Hepatocyte (in vitro differentiated cells): ENCODE data around the gene AKT2.

ENCODE experiments used
- EZH2 ChIP-seq: fragments of 200-600 bp; sonication (generic); IDR thresholded peaks from 2 replicates; pipeline ENCODE4 v1.6.1; 2016; ENCODE audit warnings: antibody characterized with exemption, mild to moderate bottlenecking, borderline replicate concordance
- TF ChIP-seq, protein P1 (sequence below): fragments of 200-600 bp; sonication (generic); IDR thresholded peaks from 2 replicates; pipeline ENCODE4 v1.5.1; 2016; ENCODE audit warnings: antibody characterized with exemption, mild to moderate bottlenecking; ENCODE audit not compliant: poor library complexity

DNA sequence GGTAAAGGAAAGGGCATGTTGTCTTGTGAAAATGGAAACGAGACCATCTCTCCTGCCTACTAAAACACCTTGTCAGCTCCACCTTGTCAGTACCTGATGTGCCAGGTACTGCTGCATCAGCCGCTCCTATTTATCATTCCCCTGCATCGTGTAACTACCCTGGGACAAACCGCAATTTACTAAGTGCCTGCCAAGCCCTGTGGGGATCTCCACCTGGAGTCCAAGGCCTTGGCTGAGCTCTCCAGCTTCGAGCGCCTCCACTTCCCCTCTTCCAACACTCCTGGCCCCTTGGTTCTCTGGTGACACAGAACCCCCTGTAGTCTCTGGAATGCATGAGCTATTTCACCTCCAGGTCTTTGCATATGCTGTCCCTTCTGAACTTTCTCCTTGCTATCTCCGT is 32.8 kb downstream of the AKT2 start:
- TF ChIP-seq EZH2 = no peak
- TF ChIP-seq, protein P1, sequence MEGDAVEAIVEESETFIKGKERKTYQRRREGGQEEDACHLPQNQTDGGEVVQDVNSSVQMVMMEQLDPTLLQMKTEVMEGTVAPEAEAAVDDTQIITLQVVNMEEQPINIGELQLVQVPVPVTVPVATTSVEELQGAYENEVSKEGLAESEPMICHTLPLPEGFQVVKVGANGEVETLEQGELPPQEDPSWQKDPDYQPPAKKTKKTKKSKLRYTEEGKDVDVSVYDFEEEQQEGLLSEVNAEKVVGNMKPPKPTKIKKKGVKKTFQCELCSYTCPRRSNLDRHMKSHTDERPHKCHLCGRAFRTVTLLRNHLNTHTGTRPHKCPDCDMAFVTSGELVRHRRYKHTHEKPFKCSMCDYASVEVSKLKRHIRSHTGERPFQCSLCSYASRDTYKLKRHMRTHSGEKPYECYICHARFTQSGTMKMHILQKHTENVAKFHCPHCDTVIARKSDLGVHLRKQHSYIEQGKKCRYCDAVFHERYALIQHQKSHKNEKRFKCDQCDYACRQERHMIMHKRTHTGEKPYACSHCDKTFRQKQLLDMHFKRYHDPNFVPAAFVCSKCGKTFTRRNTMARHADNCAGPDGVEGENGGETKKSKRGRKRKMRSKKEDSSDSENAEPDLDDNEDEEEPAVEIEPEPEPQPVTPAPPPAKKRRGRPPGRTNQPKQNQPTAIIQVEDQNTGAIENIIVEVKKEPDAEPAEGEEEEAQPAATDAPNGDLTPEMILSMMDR = no peak
